NCI-H2196 (cell line): Measurements from ENCODE around the gene CCNF.

Experiments
- DNase-seq: peaks from one replicate; lab custom pipeline; 2025; ENCODE audit not compliant: unreplicated experiment; lab: John Stamatoyannopoulos, UW

CCNF gene

DNA sequence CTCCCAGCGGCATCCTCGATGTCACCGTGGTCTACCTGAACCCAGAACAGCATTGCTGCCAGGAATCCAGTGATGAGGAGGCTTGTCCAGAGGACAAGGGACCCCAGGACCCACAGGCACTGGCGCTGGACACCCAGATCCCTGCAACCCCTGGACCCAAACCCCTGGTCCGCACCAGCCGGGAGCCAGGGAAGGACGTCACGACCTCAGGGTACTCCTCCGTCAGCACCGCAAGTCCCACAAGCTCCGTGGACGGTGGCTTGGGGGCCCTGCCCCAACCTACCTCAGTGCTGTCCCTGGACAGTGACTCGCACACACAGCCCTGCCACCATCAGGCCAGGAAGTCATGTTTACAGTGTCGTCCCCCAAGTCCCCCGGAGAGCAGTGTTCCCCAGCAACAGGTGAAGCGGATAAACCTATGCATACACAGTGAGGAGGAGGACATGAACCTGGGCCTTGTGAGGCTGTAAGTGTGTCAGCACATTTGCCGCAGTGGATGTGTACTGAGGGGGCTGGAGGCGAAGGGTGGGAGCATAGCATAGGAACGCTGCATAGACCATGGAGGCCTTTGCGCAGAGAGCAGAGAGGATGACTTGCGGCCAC, 27.4 kb downstream of the CCNF start:
- no peak for DNase-seq

DNA sequence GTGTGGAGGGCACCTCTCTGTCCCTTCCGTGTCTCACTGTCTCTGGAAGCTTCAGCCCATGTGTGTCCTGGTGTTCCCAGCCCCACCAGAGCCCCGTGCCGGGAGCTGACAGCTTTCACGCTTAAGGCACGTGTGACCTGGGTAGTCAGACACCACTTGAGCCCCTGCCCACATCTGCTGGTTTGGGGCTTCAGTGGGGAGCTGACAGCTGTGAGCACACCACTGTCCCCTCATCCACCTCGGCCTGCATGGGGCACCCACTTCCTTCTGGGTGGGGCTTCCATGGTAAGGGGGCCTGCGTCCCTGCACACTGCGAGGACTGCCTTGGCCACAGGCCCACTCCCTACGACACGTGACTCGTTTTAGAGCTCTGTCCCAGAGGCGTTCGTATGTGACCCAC, 28.0 kb downstream of the CCNF start:
- no peak for DNase-seq

DNA sequence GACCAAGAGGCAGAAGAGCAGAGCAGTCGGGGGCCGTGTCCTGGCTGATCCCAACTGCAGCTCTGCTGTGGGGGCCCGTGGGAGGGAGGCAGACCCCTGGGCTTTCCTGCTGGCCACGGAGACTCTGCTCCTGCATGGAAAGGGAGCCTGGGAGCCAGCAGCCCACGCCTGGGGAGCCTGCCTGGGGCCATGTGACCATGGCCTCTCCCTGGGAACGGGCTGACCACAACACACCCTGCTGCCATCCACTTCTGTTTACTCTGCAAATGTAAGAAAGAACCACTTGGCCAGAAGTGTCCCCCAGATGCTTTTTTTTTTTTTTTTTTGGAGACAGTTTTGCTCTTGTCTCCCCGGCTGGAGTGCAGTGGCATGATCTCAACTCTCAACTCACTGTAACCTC, 28.7 kb downstream of the CCNF start:
- no peak for DNase-seq

DNA sequence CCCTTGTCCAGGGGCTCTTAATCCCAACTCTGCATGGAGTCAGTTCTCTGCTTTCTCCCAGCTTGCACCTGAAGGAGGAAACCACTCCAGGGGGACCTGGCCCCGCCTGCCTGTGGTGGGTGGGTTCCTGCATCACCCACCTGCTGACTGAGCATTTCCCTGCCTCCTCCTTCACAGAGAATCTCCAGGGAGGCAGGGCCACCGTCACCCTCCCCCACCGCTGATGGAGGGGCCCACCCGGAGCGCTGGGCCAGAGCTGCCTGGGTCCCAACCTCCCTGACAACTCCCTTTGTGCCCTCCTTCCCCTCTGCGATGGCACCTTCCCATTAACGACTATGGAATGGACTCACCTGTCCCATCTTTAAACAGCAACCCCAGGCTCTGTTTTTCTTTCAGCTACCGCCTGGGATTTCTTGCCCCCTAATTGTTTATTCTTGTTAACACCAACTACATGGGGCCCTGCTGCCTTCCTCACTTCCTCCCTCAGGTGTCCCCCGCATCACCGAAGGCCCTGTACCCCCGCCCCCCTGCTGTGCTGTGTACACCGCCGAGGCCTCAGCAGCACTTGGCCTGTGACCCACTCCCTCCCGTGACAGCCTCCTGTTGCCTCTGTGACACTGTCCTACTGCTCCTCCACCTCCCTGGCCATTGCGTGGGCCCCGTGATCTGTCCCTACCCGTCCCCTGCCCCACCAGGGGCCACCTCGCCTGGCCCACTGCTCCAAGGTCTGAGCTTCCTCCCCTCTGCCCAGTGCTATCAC, 29.8 kb downstream of the CCNF start:
- no peak for DNase-seq

DNA sequence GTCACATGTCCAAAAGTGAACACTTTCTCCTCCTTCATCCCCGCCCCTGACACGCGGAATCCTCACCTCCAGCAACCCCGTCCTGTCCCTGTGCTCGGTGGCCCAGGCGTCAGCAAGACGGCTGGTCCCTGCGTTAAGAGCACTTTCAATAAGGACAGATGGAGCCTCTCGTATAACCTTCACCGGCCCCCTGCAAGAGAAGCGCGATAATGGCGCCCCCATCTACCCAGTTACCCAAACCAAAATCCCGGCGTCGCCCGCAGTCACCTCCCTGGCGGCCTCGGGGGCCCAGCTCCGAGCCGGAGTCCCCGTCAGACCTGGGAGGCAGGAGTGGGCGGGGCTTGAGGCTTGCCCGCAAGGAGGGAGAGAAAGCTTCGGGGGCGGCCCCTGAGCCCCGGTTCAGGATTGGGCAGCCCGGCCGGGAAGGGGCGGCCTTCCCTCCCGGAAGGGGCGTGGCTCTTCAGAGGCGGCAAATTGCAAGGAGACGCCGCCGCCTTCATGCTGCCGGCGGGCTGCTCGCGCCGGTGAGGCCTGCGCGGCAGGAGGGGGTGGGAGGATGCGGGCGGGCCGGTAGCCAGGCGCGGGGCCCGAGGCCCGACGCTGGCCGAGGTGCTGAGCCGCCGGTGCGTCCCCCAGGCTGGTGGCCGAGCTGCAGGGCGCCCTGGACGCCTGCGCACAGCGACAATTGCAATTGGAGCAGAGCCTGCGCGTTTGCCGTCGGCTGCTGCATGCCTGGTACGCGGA, 30.6 kb downstream of the CCNF start, which contains the start of gene TEDC2:
Gene TEDC2 (plus strand): TSS at position 463 of the 744 bp plus-strand sequence. CDS start 36 bp downstream, at position 499.
- DNase-seq = peak; percentile 98

DNA sequence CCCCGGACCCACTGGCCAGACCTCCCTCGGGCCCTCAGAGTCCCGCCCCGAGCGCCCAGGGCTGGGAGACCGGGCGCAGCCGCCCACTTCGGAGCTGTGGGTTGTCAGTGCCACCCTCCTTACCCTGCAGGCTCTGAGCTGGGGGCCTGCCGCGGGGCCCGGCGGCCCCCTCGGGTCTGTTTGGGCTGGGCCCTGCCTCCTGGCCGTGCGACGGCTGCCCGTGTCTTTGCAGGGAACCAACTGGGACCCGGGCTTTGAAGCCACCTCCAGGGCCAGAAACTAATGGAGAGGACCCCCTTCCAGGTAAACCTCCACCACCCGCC, 31.1 kb downstream of the CCNF start:
- no peak for DNase-seq

DNA sequence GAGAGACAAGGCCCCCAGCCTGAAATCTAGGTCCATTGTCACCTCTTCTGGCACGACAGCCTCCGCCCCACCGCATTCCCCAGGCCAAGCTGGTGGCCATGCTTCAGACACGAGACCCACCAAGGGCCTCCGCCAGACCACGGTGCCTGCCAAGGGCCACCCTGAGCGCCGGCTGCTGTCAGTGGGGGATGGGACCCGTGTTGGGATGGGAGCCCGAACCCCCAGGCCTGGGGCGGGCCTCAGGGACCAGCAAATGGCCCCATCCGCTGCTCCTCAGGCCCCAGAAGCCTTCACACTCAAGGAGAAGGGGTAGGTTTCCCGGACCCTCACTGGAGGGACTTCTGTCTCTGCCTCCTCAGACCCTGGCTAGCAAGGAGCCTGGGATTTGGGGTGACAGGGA, 31.7 kb downstream of the CCNF start:
- no peak for DNase-seq

DNA sequence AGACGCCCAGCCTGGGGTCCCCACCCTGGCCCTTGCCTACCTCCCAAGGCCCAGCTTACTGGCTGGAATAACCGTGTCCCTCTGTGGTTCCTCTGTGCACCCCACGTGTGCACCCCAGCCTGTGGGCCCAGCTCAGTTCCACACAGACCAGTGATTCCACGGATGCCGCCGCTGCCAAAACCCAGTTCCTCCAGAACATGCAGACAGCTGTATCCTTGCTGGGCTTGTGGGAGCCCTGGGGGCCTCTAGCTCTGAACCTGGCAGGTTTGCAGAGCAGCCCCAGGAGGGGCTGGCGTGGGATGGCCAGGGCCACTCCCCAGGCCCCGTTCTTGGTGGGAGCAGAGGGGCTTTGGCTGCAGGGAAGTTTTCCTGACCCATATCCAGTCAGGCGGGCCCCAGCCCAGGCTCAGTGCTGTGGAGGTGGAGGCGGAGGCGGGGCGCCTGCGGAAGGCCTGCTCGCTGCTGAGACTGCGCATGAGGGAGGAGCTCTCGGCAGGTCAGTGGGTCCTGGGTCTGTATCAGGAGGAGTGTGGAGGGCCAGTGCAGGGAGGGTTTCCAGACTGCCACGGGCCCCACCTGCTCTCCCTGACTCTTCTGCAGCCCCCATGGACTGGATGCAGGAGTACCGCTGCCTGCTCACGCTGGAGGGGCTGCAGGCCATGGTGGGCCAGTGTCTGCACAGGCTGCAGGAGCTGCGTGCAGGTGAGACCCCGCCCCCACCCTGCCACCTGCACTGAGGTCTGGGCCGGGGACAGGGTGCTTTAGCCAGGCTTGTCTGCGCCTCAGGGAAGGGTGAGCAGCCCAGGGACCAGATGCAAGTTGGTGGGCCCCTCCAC, 33.0 kb downstream of the CCNF start:
- no peak for DNase-seq

DNA sequence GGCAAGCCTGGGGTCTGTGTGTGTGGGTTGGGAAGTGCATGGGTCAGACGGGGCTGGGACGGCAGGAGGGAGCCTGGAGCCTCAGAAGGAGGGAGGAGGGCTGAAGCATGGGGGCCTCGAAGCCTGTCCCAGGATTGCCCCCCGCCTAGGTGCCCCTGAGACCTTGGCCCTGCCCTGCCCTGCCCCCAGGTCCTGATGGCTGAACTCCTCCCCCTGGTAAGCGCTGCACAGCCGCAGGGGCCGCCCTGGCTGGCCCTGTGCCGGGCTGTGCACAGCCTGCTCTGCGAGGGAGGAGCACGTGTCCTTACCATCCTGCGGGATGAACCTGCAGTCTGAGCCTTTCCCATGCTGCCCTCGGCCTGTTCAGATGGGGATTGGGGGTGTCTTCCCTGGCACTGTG, 35.1 kb downstream of the CCNF start:
- no peak for DNase-seq

DNA sequence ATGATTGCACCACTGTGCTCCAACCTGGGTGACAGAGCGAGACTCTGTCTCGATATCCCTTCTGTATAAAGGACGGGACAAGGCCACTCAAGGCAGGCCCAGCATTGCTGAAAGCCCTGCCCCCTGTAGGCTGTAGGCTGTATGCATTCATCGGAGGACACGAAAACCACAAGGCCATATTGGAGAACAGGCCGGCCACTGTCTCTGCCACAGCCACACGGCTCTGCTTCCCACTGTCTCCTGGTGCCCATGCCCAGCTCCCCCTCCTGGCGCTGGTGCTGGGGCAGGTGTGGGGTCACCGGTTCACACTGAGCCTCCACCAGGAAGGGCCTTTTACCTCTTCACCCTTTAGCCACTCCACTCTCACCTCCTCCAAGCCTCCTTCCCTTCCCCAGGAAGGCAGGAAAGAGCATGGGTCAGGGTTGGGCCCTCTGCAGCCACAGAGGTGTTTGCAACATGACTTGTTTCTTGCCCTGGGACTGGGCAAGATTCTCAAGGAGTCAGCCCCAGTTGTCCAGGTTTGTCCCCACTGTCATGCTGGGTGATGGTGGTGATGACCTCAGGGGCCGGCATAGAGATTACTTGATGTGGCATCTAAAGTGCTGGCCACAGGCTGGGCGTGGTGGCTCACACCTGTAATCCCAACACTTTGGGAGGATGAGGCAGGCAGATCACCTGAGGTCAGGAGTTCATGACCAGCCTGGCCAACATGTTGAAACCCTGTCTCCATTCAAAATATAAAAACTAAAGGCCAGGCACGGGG, 36.6 kb downstream of the CCNF start:
- DNase-seq = no peak

DNA sequence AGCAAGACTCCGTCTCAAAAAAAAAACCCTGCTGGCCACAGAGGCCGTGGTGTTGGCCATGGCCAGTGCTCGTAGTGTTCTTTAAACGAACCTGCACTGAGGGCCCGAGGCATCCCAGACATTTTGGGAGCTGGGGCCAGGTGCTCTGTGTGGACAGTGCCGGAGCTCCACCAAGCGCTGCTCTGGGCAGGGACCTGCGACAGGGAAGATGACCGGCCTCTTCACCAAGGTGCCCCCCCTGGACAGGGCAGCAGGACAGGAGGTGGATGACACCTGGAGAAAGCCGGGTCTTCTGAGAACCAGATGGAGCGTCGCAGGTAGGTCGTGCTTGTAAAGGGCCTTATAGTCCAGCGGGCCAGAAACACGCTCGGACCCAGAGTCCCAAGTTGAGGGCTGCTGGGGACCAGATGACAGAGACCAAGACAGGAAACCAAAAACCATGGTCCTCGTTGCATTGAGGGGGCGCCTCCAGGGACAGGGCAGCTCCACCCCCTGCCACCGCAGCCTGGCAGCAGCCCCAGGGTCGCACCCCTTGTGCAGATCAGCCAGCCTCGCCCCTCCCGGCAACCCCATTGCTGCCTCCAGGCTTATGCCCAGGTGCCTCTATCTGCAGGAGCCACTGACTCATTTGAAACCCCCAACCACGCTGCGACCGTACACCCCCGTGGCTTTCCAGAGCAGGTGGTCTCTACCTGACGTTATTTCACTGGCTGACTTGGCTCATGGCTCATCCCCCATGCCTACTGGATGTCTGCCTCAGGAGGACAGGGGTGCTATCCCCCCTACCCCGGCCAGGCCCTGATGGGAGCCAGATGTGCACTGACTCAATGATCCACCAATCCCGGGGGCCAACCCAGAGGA, 37.6 kb downstream of the CCNF start:
- no peak for DNase-seq

DNA sequence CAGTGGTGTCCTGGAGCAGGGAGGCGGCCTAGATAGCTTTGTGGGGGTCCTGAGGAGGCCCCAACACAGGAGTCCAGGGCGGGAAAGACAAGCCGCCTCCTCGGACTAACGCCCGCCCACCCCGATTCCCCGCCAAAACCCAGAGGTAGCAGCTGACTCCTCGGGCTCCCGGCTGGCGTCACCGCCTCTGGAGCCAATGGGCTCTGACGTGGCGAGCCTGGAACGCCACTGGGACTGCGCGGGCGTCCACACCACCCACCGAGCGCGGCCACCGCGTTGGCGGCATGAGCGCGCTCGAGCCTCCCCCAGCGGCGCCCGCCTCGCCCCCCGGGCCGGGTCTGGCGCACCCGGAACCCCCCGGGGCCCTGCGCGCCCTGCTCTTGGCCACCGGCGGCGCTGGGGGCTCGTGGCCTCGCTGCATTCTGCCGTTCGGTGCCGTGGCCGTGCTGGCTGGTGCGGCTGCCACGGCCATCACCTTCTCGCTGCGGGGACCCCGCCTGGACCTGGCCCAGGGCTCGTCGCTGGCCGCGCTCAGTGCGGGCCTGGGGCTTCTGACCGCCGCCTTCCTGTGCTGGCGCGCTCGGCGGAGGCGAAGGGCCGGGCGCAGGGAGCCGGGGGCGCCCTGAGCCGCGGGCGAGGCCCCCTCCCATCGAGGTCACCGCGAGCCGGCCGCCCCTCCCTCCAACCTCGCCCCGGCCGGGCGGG, 38.4 kb downstream of the CCNF start:
- DNase-seq = peak; percentile 94

DNA sequence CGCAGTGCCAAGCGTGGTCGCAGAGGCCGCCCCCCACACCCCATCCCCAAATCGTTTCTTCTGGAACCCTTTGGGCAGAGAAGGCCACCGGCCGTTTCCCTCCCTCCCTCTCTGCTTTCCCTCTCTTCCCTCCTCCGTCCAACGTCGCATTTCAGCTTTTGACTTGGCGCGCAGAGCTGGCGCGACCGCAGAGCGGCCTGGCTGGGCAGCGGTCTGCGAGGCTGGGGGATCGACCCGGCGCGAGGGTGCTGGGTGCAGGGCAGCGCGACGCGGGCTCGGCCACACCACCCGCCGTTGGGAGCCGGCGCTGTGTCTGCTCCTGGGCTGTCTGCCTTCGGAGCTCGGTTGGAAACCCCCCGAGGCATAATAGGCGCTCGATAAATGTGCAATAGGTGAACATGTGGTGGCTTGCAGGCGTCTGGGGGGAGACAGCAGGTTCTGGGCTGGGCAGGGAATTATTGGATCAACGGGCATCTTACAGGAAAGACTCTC, 39.0 kb downstream of the CCNF start:
- DNase-seq = peak; percentile 63

DNA sequence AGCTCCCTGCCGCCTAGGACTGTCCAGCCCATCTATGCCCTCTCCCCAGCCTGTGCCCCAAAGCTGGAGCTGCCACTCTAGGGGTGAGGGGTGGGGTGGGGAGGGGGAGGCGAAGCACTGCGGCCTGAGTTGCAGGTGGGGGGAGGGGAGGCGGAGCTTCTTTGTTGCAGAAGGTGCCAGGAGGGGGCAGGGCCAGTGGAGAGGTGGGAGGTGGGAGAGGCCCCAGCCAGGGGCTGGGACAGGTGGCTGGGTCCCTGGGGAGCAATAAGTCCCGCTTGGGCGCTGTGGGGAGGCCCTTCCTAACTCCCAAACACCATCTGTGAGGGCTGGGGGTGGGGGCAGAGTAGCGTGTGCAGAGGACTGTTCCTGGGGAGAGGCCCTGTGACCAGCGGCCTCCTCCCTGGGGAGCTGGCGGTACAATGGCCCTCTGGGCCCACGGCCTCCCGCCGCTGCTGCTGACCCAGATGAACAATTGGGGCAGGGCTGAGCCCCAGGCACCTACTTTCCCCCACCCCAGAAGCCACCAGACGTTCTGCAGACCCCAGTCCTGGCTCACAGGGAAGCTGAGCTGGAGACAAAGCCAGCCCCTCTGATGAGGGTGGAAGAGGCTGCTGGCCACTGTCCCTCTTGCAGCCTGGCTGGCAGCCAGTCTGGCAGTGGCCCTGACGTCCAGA, 39.6 kb downstream of the CCNF start:
- peak; percentile 81 for DNase-seq

DNA sequence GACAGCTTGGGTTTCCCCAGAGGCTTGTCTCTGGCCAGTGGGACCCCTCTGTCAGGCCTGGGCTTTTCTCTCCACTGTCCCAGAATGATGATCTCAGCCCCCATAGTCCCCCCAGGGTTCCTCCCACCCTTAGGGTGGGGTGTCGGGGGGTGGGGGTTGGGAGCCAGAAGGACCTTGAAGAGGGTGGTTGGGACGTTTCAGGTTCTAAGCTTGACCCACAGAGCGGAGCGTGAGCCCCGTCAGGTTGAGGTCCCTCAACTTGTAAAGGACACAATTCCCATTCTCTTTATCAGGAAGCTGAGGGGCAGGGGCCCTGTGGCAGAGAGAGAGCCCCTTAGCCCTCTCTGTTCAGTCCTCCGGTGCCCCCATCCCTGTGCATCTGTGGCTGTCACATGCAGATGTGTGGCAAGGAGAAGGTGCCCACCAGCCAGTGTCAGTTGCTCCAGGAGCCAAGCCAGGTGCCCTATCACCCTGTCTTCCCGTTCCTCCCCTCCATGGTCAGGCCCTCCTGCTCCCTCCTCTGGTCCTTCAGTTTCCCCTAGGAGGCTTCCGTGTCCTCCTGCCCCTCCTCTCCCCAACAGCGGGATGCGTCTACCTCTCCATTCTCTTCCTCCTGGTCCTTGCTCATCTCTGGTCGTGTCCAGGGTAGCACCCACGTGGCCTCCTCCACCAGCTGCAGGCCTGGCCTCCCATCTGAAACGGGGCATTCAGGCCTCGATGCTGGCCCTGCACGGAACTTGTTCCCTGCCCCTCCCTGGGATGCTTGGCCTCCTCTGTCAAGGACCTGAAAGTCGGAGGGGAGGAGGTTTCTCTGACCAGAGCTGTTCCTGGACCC, 40.4 kb downstream of the CCNF start:
- DNase-seq = no peak

DNA sequence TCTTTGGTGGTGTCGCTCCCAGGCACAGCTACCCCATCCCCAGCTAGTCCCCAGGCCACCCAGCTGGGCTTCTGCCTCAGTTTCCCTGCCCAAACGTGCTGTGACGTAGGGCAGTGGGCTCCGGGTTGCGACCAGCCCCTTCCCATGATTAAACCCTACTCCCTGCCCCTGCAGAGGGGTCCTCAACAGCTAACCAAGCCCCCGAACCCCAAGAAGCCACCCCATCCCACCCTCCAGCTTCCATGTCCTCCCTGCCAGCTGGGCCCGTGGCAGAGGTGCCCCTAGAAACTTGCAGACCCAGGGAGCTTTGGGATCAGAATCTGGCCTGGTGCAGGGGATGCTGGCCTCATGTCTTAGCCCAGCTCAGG, 41.0 kb downstream of the CCNF start:
- DNase-seq = no peak

DNA sequence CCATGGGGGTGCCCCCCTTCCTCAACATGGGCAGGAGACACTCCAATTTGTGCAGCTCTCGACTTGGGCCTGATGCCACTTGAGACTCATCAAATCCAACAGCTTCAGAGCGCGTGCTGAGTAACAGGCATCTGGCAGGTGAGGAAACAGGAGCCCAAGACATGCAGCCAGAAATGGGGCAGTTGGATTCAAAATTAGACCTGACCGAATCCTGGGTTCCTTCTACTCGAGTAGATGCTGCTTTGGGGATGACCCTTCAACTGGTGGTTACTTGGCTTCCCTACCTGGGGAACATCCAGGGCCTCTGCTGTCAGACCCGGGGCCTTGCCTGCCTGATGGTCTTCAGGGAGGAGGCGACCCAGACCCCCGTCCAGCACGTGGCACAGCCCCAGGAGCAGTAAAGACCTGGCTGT, 41.4 kb downstream of the CCNF start:
- DNase-seq = peak; percentile 33
